COLO829 (cell line): ENCODE results near the gene SRP14.

ENCODE experiments used
- DNase-seq: peaks from one replicate; pipeline ENCODE4 v3.0.0; 2012; ENCODE audit warnings: low spot score

SRP14 gene

DNA sequence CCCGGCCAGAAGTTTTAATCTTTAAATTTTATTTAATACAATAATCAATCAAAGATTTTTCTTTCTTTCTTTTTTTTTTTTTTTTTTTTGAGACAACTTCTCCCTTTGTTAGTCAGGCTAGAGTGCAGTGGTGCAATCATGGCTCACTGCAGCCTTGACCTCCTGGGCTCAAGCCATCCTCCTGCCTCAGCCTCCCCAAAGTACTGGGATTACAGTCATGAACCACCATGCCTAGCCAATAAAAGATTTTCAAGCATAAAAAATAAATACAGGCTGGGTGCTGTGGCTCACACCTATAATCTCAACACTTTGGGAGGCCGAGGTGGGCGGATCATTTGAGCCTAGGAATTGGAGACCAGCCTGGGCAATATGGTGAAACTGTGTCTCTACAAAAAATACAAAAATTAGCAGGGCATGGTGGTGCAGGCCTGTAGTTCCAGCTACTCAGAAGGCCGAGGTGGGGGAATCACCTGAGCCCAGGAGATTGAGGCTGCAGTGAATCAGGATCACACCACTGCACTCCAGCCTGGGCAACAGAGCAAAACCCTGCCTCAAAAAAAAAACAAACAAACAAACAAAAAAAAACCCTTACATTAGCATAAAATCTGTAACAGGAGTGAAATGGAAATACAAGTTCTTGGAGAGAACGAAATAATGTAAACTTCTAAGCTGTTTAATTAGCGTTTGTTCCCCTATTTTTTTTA is 29.1 kb upstream of the SRP14 start:
- no peak for DNase-seq

DNA sequence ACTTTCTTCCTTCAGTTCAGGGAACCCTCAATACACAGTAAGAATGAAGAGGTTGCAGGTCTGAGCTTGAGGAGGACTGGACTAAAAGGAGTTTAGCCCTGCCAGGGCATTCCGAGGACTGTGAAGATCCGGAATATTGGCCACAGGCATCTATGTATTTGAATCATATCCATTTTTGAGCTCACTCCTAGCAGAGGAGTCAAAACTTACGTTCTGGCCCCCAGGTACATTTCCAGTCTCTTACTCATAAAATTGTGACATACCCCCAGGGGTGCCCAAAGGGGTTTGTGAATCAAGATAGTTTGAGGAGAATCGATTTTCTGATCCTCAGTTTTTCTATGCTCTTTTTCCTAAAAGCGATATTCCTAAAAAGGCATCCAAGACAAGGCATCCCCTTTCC is 27.6 kb upstream of the SRP14 start:
- DNase-seq = no peak

DNA sequence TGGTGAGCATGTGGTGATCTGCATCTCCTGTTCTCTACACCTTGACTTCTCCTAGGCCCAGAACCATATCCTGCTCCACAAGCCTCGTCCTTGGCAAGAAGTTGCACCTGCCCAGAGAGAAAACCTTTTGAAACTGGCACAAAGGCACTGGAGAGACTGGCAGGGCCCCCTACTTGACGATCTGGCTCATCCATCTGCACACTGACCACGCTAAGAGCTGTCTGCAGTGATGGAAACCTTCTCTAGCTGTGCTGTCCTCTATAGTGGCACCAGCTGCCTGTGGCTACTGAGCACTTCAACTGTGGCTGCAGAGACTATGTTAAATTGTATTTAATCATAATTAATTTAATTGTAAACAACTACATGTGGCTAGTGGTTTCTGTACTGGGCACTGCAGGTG is 26.2 kb upstream of the SRP14 start:
- DNase-seq = no peak

DNA sequence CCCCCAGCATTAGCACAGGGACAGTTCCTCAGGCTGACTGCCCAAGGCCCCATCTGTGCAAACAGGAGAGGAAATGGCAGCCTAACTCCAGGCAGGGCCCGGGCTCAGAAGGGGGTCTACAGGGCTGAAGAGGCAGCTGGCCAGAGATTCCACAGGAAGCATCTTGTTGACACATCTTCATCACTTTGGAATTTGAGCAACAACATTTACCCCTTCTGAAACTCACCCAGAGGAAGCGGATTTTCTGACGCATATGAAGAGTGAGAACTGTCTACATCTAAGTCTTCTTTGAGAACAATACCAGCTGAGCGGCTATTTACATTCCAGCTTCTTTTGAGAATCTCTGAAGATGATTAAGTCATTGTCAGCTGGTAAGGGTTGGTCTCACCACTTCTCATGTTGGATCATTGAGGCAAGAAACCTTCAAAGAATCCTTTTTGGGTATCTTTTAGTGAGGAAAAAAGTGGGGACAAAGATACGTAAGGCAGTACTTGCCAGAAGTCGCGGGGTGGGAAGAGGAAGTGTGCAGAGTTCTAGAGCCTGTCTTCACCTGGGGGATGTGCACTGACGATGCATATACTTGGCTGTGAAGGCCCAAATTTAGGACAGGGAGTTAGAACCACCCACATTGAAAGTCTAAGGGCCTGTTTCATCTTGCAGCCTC is 25.4 kb upstream of the SRP14 start:
- no peak for DNase-seq

DNA sequence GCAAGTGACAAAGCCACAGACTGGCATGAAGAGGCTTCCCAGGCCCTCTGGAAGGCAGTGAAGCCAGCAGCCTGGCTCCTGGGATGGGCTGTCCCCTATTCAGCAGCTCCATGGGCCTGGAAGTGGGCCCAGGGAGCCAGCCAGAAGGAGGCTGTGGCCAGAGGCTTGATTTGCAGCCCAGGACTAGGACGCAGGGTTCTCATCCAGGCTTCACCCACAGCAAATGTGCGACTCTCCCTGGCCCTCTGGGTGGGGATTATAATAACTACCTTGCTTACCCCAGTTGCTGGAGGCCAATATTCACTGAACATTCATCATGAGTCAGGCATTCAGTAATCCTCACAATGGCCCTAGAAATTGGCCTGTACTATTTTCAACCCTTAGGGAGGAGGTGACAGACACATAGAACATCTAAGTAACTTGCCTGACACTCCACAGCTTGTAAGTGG is 24.6 kb upstream of the SRP14 start:
- no peak for DNase-seq

DNA sequence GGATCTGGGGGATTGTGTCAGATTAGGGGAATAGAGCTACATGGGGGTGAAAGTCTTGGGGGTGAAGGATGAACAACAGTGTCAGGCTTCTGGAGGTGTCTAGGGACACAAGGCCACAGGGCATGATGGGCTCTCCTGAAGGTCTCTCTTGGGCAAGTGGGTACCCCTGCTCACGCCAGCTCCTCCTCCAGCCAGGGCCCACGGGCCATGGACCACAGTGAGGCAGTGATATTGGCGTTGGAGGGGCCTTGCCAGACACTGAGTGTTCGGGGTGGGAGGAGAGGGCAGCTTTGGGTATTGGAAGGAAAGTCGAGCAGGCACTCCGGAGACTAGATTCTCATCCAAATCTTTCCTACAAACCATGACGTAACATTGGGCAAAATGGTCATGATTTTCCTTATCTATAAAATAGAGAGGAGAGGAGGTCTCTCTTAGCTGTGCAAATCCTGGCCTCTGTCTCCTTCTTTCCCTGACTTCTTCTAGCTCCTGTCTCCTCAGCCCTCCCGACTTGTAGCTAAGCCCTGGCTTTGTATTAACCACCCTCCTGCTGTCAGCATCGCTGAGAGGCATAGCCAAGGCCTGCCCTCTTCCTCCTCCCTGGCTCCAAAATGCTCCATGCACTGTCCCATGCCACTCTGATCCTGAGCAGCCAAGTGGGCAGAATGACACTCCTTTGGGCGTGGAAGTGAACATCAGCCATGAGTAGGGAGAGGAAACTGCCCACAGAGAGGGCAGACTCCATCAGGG is 24.0 kb upstream of the SRP14 start:
- DNase-seq = no peak

DNA sequence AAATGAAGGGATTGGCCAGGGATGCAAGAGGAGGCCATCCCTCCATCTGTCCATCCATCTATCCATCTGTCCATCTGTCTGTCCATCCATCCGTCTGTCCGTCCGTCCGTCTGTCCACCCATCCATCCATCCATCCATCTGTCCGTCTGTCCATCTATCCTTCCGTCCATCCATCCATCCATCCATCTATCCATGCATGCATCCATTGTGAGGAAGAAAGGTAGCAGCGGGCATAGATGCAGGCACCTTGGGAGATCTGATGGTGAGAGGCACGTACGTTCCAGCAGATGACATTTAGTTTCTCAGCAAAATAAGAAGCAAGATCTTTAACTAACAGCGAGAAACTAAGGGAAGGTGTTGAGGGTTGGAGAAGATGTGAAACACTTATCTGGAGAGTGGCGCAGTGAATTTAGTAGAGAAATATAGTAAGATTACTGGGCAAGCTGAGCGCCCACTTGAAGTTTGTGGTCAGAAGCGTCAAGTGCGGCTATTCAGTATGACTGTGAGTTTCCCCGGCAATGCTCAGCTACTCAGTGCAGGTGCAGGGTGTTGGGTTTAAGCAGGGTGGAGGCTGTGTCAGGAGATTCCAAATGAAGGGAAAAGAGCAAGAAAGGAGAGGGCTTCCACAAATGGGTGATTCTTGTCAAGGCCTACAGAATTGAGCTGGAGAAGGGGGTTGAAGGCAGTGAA is 22.4 kb upstream of the SRP14 start:
- no peak for DNase-seq

DNA sequence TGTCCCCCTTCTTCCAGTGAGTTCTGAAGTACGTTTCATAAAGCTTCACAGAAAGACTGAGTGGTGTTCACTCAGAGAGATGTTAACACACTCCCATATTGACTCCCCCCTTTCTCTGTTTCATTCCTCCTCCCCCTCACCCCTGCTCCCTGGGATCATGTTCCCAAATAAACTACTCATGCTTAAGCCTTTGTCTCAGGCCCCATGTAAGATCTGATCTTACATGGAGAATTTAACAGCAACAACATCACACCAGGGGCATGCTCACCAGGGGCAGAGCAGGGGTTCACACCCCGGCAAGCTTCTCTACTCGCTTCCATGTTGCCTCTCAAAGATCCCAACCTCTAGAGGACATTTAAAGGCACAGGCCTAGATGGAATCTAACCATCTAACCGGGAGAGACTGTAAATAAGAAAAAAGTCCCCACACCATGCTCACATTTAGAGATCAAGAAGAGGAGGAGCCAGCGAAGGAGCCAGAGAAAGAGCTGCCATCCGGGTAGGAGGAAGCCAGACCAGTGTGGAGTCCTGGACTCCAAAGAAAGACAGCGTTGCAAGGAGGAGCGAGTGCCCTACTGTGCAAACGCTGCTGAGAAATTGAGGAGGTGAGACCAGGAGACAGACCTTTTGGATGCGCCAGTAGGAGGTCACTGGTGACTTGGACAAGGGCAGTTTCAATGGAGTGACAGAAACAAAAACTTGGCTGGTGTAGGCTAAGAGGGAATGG is 21.4 kb upstream of the SRP14 start:
- no peak for DNase-seq

DNA sequence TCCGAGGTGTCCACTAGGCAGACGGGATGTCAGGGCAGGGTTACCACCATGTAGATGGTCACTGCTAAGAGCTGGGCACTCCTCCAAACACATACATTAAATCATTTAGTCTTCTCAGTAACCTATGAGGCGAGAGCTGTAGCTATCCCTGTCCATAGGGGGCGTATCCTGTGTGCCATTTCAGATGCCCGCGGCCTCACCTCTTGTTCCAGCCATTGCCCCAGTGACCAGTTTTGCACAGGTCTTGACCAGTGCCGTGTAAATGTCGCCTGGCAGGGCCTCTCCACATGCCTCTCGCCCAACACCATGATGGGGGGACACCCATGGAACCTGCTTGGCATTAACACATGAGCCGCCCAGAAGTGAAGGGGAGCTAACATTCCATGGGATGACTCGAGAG is 20.8 kb upstream of the SRP14 start:
- DNase-seq = no peak

DNA sequence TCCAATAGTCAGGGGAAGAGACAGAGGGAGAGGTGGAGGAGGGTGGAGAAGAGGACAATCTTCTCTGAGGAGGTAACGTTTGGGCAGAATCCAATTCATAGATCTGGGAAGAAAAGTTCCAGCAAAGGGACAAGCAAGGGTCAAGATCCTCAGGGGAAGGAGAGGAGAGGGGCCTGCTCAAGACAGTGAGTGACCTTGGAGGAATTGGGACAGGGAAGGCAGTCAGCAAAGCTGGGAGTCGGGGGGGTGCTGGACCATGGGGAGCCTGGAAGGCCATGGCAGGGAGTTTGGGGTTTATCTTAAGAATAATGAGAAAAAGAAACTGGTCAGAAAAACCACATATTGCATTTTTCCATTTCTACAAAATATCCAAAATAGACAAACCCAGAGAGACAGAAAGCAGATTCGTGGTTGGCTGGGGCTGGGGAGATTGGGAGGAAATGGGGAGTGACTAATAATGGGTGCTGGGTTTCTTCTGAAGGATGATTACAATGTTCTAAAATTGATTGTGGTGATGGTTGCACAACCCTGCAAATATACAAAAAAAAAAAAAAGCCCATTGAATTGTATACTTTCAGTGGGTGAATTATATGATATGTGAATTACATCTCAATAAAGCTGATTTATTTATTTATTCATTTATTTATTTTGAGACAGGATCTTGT is 19.6 kb upstream of the SRP14 start:
- DNase-seq = no peak

DNA sequence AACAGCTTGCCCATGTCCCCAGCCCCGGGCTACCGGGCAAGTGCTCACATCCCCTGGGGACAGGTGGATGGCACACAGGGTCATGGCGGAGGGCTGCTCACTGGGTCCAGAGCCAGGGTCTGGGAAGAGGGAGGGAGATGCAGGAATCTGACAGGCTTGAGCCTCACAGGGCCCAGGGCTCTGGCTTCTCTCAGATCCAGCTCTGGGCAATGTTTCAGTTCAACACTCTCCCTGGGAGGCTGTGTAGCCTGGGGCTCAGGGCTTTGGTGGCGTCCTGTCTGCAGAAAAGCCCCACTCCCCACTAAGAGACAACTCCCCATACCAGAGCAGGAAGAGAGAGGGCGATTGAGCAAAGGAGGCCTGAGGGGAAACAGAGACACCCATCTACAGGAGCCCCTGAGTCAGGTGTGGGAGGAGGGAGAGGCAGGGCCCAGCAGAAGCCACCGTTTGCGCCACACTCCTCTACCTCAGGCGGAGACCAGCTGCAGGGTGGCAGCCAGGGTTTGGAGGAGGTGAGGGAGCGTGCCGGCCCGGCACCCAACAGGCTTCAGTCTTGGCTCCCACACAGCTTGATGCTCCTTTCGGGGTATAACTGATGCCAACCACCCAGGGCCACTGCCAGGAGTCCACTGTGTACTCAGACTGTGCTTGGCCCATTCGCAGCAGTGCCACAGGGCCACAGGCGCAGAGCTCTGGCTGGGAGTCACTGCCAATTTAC is 16.8 kb upstream of the SRP14 start:
- DNase-seq = no peak

DNA sequence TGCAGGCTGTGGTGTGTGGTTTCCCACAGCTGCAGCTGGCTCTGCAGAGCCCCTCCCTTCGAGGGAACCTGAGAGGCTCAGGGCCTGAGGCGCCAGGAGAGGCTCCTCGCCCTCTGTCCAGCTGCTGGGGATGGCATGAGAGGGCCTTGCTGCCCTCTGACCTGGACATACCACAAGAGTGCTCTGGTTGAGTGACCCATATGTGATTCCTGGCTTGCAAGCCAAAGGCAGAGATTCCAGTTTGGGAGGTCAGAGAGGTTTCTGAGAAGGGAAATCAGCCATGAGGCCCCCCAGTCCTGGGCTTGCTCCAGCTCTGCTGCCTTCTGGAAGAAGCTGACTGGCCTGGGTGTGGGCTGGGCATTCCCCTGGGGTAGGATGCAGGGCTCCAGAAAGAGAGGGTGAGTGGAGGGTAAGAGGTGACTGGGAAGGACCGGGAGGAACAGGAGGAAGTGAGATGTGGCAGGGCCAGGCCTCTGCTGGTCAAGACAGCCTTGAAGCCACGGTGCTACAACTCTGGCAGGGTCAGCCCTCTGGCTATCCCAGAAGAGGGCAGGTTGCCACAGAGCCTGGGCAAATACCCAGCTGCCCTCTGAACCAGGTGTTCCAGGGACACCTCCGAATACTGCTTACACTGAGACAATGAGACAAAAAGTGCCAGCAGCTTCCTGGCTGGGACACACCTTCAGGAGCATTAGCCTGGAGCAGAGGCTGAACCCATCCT is 16.0 kb upstream of the SRP14 start:
- no peak for DNase-seq

DNA sequence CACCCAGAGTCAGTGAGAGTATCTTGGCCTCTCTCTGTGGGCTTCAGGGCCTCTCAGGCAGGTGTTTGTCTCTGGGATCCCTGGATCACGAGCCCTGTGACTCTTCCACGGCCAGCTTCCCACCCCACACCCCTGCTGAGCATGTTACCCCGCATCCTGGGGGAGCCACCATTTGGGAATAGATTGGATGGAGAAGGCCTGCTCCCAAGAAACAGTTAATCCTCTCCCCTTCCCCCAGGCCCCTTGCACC is 15.5 kb upstream of the SRP14 start:
- no peak for DNase-seq

DNA sequence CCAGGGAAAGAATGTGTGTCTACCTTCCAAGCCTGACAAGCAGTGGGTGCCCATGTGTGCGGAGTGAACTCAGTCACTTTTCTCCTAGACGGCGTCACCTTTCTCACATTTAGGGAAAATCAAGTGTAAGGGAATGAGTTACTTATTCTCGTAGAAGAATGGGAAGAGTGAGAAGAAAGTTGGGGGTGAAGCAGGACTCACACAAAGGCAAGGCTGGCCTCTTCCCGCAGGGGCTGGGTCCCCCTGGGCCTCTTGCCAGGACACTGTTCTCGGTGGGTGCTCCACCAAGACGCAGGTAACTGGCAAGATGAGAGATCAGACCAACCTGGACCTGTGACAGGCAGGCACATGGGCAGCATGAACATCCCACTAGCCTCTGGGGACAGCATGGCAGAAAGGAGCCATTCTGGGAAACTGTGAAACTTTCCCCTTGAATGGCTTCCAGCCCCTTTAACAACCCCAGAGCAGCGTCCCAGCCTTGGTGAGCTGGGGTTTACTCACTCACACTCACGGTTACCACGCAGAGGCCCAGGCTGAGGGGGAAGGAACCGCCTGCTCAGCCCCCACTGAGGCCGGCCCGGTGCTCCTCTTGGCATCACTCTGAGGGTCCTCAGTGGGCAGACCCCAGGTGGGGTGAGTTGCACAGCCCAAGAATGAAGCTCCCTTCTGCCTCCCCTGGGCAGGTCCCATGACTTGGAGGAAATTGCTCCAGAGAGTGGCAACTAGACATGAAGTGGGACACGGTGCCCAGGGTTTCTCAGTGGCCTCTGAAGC is 15.0 kb upstream of the SRP14 start:
- no peak for DNase-seq

DNA sequence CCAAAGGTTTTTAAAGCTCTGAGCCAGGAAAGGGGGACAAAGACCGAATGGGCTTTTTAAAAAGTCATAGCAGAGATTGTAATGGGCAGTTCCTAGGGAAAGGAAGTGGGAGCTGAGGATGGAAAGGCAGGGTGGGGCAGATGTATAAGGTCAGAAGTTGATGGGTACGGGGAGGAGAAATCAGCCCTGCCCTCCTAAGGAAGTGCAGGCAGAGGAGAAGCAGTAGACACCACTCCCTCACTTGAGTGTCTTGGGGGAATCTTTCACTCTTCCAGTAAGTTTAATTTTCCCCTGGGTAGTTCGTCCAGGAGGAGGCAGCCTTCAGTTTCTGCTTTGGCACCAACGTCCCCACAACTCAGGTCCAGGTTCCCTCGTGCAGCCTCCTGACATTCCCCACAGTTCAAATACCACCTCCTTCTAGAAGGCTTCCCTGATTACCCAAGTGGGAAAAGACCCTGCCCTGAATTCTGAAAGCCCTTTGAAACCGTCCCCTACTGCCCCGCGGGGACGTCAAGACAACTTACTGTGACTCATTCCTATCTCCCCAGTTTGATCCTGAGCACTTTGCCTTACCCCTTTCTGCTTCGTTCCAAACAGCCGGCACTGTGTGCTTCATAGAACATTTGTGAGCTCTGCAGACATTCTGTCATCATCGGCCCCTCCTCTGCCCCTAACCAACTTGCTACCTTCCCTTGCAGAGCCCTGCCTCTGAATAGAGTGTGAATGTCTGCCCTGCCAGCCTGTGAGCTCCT is 14.3 kb upstream of the SRP14 start:
- DNase-seq = no peak

DNA sequence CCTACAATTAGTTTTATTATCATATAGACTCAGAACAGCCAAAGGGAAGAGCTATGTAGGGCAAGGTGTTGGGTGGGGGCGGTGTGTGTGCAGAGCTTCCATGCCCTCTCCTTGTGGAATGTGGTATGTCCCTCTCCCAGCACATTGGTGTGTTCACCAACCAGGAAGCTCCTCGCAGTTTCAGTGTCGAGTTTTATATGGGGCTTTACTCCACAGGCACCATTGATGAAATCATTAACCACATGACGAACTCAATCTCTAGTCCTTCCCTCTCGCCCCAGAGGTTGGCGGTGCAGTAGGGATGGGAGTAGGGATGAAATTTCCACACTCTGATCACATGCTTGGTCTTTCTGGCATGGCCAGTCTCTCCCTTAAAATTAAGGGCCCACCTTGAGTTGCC is 13.6 kb upstream of the SRP14 start:
- no peak for DNase-seq

DNA sequence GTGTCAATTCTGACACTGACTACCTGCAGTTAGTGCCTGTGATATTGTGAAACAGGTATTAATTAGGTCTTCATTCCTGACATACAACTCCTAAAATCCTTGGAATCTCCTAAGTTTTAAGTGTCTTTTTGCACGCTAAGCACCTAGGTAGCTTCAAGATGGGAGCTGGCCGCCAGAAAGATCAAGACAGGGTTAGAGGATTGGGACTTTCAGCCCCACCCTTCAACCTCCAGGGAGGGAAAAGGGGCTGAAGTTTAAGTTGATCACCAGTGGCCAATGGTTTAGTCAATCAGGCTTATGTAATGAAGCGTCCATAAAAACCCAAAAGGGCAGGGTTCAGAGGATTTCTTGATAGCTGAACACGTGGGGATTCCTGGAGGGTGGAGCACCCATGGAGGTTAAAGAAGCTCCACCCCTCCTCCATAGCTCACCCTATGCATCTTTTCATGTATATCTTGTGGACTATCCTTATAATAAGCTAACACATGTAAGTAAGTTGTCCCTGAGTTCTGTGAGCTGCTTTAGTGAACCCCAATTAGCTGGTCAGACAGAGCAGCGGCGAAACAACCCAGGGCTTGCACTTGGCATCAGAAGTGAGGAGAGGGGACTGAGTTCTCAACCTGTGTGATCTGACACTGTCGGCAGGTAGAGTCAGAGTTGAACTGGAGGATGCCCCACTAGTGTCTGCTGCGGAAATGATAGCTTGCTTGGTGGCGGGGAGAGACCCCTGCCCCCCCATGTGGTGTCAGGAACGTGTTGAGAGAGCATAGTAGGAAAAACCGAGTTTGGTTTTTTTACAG is 12.8 kb upstream of the SRP14 start:
- no peak for DNase-seq
